ENCODE measurements around the gene FNBP1L. TPM values are rescaled to one million over a fixed set of nuclear protein-coding genes. Genes with fewer than 3 reads are reported as not detected.

The FNBP1L gene
- total RNA-seq, 1 donor from 2014 or later, result 70.2 TPM

DNA sequence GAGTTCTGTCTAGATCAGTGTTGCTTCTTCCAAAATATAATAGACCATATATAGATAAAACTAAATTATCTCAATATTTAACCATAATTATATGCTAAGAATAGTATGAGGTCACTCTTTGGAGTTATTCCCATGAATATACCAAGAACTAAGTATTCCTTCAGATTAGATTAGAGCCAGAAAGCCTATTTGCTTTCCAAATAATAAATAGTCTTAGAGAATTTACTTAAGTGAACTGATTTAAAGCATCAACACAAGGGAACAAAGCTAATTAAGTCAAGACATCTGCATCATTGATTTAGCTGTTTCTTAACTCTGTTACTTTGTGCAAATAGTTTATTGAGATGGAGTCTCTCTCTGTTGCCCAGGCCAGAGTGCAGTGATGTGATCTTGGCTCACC lies 35.7 kb downstream of the FNBP1L start:
- no peak for DNase-seq (ENCODE audit: low read depth, low spot score)

DNA sequence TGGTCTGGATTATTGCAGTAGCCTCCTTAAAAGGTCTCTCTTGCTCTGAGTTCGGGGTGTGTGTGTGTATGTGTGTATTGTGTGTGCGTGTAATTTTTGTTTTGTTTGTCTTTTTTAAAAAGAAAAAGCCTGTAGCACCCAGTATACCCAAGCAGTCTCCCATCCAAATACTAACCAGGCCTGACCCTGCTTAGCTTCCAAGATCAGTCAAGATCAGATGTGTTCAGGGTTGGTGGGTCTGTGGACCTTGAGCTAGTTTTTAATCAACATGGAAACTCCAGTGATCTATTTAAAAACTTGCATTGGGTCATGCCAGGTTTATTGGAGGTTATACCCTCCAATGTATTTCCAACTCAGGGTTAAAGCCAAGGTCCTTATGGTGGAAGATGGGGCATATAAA lies 40.3 kb downstream of the FNBP1L start:
- DNase-seq (ENCODE audit: low read depth, low spot score), result no peak

DNA sequence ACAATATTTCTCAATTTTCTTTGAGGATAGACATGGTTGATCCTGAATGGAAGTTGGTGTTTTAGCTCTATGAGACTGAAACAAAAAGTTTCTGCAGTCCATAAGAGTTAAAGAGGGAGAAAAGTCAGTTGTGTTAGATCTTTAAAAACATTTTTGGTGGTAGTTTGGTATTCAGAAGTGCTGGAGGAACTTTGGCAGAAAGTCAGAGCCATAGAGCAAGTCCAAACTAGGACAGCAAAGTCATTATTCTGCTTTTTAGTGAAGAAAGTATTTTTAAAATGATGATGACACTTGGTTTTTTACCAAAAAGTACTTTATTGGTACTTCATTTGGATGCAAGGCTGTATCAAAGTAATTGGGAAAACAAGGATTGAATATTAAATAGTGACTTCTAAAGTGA lies 41.8 kb downstream of the FNBP1L start:
- no peak for DNase-seq (ENCODE audit: low read depth, low spot score)

DNA sequence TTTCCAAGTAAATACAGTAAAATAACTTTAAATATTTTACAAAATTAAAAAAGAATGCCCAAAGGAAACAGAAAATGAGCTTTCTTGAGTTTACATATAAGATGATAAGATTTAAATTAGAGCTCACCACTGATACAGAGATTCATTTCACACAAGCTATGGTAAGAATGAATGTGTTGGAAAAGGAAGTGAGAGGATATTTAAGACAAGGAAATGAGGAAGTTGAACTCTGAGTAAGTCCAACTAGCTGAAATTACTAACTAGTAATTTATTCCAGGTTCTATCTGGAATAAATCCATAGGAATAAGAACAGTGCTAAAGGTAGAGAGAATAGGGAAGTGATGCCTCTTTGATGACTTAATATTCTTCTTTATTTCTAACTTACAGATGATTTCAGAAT lies 42.4 kb downstream of the FNBP1L start:
- DNase-seq (ENCODE audit: low read depth, low spot score), result no peak

DNA sequence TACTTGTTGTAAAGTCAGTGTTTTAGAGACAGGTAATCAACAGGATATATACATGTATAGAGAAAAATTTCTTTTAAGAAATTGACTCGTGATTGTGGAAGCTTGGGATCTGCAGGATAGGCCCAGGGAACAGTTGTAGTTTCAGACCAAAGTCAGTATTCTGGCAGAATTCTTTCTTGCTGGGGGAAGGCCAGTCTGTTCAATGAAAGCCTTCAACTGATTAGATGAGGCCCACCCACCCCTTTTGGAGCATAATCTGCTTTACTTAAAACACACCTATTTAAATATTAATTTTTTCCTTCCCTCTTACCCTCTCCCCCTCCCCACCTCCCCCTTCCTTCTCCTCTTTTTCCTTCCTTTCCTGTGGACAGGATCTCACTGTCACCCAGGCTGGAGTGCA lies 48.0 kb downstream of the FNBP1L start:
- no peak for DNase-seq (ENCODE audit: low read depth, low spot score)

DNA sequence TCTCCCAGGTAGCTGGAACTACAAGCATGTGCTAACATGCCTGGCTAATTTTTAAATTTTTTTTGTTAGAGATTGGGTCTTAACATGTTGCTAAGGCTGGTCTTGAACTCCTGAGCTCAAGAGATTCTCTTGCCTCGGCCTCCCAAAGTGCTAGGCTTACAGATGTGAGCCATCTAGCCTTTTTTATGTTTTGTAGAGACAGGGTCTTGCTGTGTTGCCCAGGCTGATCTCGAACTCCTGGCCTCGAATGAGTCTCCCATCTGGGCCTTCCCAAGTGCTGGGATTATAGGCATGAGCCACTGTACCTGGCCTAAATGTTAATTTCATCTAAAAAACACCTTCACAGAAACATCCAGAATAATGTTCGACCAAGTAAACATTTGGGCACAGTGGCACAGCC lies 48.6 kb downstream of the FNBP1L start:
- DNase-seq (ENCODE audit: low read depth, low spot score), result no peak

DNA sequence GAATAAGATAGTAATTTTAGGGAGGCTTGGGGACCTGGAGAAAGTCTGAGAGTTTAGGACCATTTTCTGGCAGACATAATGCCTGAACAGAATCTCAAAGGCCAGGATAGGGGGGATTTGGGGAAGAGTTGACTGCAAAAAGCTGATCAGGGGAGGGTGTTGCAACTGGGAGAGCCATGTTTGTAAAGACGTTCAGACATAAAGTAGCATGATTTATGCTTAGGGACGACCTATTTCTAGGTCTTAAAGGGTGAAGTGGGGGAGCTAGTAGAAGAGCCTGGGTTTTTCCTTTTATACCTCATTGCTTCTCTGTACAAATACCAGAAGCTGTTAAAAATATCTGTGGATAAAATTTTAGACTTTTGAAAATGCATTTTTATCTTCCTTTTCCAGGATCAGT lies 51.2 kb downstream of the FNBP1L start:
- DNase-seq (ENCODE audit: low read depth, low spot score), result no peak

DNA sequence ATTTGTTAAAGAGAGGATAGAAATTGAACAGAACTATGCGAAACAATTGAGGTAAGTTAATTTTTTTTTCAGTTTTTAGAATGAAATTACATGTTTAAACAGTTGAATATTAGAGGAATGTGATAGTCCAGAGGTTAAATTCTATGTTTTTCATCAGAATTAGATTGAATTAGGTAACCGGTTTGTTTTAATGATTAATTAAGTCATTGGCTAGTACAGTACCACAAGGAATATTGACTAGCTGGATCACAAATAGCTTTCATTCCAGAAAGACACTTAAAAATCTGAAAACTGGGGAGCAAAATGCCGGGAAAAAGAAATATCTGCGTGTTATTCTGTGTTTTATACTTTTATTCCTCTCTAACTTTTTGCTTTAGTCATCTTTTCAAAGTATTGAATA lies 51.6 kb downstream of the FNBP1L start:
- DNase-seq (ENCODE audit: low read depth, low spot score), result no peak

DNA sequence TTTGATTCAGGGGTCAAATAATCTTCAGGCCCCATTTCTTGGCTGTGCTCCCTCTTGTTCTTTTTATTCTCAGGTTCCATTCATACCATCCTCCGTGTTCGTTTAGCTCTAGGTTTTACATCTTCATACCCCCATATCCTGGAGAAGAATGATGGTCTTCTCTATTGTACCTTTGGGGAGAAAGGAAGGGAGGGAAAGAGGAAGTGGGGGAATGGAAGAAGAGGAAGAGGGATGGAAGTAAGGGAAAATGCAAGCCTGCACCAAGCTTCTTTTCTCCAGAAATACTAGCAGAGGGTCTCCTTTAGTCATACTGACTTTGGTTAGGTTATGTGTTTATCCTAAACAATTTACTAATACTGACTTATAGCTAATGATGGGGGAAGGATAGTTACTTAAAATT lies 52.4 kb downstream of the FNBP1L start:
- no peak for DNase-seq (ENCODE audit: low read depth, low spot score)

DNA sequence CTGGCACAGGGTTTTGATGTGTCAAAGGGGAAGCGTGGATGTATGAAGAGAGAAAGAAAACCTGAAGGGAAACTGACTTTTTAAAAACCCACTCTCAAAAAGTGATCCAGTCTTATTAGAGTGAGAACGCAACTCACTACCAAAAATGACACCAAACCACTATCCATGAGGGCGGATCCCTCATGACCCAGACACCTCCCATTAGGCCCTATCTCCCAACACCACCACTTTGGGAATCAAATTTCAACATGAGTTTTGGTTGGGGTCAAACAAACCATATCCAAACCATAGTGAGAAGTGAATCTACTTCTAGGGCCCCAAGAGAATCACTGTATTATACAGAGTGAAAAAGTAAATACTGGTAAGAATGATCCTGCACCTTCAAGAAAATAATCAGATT lies 53.5 kb downstream of the FNBP1L start:
- DNase-seq (ENCODE audit: low read depth, low spot score), result no peak

DNA sequence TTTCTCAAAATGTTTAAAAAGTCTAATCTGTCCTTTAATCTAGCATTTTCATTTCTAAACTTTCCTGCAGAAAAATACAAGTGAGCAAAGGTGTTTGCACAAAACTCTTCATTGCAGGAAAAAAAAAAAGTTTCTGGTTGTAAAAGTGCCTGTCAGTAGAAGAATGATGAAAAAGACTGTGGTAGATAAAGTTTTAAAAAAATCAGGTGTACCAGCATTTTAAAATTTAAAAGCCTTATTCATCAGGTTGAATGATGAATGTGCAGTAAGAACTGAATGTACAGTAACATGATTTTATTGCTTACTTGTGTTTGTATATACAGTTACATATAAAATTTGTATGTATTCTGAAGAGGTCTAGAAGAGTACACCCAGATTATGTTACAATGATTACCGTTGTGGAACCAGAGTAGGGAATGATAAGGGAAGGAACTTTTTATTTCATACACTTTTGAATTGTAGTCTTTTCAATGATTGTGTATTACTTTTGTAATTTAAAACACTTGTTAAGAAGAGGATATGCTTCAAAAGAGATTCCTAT lies 54.0 kb downstream of the FNBP1L start:
- DNase-seq (ENCODE audit: low read depth, low spot score), result no peak

DNA sequence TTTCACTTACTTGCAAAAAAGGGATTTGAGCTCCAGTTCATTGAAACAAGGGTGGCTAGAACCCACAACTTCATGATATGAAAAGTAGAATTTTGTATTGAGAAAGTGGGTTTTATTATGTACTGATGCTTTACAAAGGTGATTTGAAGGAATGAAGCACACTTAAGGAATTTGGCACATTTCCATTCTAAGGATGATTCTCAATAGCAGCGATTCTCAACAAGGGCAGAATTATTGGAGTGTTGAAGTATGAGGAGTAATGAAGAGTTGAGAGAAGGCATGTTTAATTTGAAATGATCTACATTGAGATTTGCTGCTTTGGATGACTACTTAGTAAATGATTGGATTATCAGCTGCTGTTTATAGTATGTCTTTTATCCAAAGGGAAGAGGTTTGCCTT lies 54.7 kb downstream of the FNBP1L start:
- no peak for DNase-seq (ENCODE audit: low read depth, low spot score)

DNA sequence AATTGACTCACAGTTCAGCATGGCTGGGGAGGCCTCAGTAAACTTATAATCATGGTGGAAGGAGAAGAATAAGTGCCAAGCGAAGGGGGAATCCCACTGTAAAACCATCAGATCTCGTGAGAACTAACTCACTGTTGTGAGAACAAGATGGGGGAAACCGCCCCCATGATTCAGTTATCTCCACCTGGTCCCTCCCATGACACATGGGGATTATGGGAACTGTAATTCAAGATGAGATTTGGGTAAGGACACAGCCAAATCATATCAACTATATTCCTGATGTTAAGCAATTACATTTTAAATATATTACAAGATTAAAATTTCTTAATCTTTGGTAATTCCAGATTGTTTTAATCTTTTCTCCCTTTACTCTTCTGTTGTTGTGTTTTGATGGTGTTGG lies 55.2 kb downstream of the FNBP1L start:
- DNase-seq (ENCODE audit: low read depth, low spot score), result no peak

DNA sequence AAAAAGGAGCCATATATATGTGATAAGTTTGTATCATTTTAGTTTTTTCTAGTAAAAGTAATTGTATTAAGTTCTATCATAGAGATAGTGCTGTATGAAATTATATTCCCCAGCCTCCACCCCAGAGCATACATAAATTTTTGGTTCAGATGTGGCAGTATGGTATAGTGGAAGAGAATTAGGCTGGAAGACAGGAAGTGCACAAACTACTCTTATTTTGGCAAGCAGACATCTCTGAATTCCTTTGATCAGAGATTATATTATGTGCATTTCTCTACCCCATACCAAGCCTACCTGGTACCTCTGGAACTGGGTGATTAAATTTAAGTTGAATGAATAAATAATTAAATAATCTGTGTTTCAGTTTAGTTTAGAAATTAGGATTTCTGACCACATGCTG lies 55.9 kb downstream of the FNBP1L start:
- no peak for DNase-seq (ENCODE audit: low read depth, low spot score)

DNA sequence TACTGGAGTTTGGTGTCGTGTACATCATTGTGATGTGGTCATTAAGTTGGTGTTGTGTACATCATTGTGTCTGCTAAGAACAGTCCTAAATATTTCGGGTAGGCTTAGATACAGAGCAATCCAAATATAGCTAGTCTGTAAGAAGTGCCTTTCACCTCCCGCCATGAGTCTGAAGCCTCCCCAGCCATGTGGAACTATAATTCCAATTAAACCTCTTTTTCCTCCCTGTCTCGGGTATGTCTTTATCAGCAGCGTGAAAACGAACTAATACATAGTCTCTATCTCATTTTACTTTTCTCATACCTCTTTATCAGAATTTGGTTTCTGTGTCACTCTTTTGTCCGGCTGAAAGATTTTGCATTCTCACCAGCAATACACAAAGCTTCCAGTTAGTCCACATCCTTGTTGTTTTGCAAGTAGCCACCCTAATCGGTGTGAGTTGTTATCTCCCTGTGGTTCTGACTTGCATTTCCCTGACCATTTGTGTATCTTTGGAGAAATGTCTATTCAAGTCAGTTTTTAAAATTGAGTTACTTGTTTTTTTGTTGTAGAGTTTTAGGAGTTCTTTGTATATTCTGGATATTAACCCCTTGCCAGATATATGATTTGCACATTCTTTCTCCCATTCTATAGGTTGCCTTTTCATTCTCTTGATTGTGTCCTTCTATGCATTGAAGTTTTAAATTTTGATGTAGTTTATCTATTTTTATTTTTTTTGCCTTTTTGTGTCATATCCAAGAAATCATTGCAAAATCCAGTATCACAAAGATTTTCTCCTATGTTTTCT lies 56.5 kb downstream of the FNBP1L start:
- DNase-seq (ENCODE audit: low read depth, low spot score), result no peak

DNA sequence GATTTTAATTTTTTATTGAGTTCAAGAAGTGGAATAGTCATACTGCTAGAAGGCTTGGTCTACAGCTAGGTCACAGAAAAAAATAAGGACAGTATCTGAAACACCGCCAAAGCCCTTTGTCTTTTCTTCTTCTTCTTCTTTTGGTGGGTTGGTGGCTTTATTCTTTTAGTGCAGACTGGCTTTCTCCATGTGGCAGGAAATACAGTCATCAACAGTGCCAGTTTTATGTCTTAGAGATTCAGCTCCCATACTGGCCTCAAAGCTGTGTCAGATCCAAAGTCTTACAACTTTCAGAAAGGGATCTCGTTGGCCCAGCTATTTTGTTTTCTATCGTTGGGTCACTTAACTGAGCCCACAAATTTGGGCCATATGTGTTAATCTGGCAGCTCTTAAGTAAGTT lies 58.2 kb downstream of the FNBP1L start:
- DNase-seq (ENCODE audit: low read depth, low spot score), result no peak

DNA sequence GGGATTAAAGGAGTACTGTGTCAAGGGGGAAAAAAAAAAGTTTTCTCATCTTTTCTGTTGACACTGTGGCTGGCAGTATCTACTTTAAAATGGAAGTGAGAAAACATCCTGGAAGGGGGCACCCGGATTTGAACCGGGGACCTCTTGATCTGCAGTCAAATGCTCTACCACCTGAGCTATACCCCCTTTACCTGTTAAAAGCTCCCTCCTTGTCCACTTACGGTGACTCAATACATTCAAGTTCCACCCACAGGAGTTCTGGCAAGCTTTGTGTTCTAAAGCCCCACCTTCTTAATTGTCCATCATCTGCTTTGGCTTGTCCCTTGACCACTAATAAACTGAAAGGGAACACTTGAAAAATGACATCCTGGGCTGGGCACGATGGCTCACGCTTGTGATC lies 68.2 kb downstream of the FNBP1L start:
- no peak for DNase-seq (ENCODE audit: low read depth, low spot score)

DNA sequence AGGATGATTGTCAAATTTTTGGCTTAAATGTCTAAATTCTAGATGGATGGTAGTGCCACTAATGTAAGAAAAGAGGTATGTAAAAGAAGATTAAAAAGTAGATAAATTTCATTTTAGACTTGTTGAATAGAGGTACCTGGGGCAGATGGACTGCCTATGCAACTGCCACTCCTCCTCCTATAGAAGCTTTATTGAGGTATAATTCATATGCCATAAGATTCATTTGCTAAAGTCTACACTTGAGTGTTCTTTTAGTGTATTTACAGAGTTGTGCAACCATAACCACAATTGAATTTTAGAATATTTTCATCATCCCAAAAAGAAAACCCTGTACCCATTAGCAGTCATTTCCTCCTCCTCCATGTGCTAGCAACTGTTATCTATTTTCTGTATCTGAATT lies 70.6 kb downstream of the FNBP1L start:
- DNase-seq (ENCODE audit: low read depth, low spot score), result no peak

DNA sequence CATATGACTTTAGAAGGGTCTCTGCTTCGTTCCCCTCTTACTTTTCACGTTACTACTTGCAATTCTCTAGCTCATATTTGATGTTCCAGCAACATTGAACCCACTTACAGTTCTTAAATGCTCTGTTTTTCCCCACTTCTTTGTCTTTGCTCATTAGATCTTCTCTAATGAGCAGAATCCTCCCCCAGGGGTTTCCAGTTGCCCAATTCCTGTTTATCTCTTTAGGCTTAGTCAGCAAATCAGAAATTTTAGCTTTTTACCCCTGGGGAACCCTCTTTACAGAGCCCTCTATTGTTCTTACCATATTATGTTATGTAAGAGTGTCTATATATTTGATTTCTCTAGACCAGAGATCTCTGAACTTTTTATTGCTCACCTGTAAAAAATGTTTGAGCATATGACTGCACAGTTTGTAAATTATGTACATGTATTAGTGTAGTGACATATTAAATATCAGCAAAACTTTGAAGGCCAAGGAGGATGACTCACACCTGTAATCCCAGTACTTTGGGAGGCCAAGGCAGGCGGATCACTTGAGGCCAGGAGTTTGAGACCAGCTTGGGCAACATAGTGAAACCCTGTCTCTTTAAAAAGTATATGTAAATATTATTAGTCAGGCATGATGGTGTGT lies 71.4 kb downstream of the FNBP1L start:
- no peak for DNase-seq (ENCODE audit: low read depth, low spot score)

DNA sequence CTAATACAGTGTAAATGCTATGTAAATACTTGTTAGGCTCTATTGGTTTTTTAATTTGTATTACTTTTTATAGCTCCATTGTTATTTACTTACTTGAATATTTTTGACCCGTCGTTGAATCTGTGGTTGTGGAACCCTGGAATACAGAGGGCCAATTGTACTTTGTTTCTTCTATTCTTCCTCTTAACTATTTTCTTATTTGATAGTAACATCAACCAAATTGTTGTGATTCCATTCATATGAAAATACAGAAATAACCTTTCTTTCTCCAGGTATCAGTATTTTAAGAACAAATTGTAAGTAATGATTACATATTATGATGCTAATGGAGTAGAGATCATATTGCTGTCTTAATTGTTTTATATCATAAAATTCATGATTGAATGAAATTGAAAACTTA lies 73.7 kb downstream of the FNBP1L start:
- no peak for DNase-seq (ENCODE audit: low read depth, low spot score)

DNA sequence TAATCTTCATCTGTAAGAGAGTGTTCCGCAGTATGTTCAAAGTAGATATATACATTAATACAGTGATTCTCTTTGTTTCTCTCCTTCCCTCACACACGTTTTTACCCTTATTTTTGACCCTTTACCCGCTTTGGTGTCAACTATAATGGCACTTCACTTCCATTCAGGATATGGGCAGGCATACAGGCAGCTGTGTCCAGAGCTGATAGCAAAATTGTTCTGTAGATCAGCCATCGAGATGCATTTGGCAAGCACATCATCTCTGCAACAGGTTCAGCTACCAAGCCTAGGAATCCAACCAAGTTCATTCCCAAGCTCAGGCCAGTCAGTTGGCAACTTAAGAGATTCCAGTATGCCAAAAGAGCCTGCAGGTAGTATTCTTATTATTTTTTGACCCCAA lies 74.8 kb downstream of the FNBP1L start:
- DNase-seq (ENCODE audit: low read depth, low spot score), result peak; percentile 0

DNA sequence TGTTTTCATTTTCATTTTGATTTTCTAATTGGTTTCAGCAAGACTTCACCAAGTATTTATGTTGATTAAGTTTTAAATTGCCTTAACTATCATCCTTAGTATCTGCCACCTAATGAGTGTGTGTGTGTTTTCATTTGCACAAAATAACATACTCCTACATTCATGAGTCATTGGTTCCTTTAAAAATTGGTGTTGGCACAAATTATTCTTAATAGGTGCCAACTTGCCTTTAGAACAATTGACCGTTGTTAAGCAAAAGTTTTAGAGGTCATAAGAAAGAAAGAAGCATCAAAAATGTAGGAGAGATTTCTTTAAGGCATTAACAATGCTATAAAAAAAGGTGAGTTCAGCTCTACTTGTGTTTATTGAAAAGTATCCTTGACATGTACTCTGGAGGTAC lies 77.5 kb downstream of the FNBP1L start:
- peak; percentile 24 for DNase-seq (ENCODE audit: low read depth, low spot score)

DNA sequence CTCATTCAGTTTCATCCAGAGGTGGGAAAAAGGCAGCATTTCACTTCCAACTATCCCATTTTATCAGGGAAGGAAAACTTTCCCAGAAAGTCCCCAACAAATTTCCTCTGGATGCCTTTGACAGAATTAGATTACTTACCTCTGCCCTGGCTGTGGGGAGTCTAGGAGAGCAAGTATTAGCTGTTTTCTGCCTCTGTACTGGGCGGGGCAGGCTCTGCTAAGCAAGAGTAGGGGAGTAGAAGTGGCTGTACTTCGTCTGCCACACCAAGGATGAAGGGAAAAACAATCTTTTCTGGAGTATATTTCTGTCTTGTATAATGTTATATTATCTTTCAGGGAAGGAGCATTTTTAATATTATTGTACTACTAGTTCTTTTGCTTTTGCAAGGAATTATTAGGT lies 78.5 kb downstream of the FNBP1L start:
- no peak for DNase-seq (ENCODE audit: low read depth, low spot score)

Data from pulmonary artery endothelial cell (primary cell).